Adipocyte (in vitro differentiated cells): ENCODE measurements around the gene ANKLE2.
A peak's percentile ranks its signal among the peaks of the same experiment; 100 is the strongest.
"Not testable (repeated sequence)": the region's sequence is repeated elsewhere in the genome, so short reads cannot be mapped to it uniquely, and the experiment has no call there.

ENCODE experiments used
- DNase-seq: peaks from one replicate; pipeline ENCODE4 v3.0.0-alpha.2; 2015; ENCODE audit warnings: low read depth
- H3K27me3 ChIP-seq: replicated peaks from 2 replicates; pipeline ENCODE4 v1.7.0; 2013; ENCODE audit warnings: mild to moderate bottlenecking, low read length, moderate library complexity; ENCODE audit not compliant: control insufficient read depth, insufficient read depth
- H3K36me3 ChIP-seq: 2 replicates; pipeline ENCODE4 v1.7.0; 2013; ENCODE audit warnings: low read length, mild to moderate bottlenecking, moderate library complexity; ENCODE audit not compliant: control insufficient read depth, insufficient read depth, severe bottlenecking
- H3K4me1 ChIP-seq: 2 replicates; pipeline ENCODE4 v1.7.0; 2013; ENCODE audit warnings: mild to moderate bottlenecking, low read length, moderate library complexity; ENCODE audit not compliant: control insufficient read depth, insufficient read depth
- H3K4me3 ChIP-seq: 2 replicates; pipeline ENCODE4 v1.7.0; 2013; ENCODE audit warnings: mild to moderate bottlenecking, low read length, moderate library complexity
- H3K9ac ChIP-seq: 2 replicates; pipeline ENCODE4 v1.7.0; 2013; ENCODE audit warnings: mild to moderate bottlenecking, low read length, moderate library complexity
- H3K9me3 ChIP-seq: 2 replicates; pipeline ENCODE4 v1.7.0; 2013; ENCODE audit warnings: mild to moderate bottlenecking, low read length, moderate library complexity; ENCODE audit not compliant: control insufficient read depth

The ANKLE2 gene

GRCh38 chr12:132700212-132700822 lies 61.3 kb downstream of the ANKLE2 start:
- peak; percentile 19 for DNase-seq
- Histone ChIP-seq H3K4me1 (peaks cover 13% of the 10 kb centered on the region), H3K27me3 (no peaks in the 10 kb centered on the region), H3K9me3 (no peaks in the 10 kb centered on the region), H3K9ac (no peak overlapping the region), H3K4me3 (no peak overlapping the region), H3K36me3 (peaks cover 25% of the 10 kb centered on the region)

- no peaks in the 10 kb centered on the region for H3K9me3 ChIP-seq
- no peak for DNase-seq
- no peaks in the 10 kb centered on the region for H3K27me3 ChIP-seq
- no peak overlapping the region for H3K4me3 ChIP-seq
- no peak overlapping the region for H3K9ac ChIP-seq
- H3K36me3 ChIP-seq = peaks cover 17% of the 10 kb centered on the region
- peaks cover 13% of the 10 kb centered on the region for H3K4me1 ChIP-seq
These were observed 63.3 kb downstream of the ANKLE2 start for GRCh38 chr12:132698341-132698740.

GRCh38 chr12:132695431-132695830 lies 66.2 kb downstream of the ANKLE2 start:
- Histone ChIP-seq H3K27me3 (no peaks in the 10 kb centered on the region), H3K4me1 (peaks cover 11% of the 10 kb centered on the region), H3K4me3 (no peak overlapping the region), H3K9ac (no peak overlapping the region), H3K36me3 (peaks cover 14% of the 10 kb centered on the region), H3K9me3 (no peaks in the 10 kb centered on the region)
- no peak for DNase-seq

GRCh38 chr12:132694888-132695287 lies 66.7 kb downstream of the ANKLE2 start:
- H3K27me3 ChIP-seq, DNase-seq, H3K4me1 ChIP-seq, H3K4me3 ChIP-seq, H3K9me3 ChIP-seq, H3K9ac ChIP-seq: not testable (repeated sequence)
- peaks cover 14% of the 10 kb centered on the region for H3K36me3 ChIP-seq

- not testable (repeated sequence) for H3K9me3 ChIP-seq, H3K36me3 ChIP-seq, H3K4me1 ChIP-seq, H3K27me3 ChIP-seq, H3K9ac ChIP-seq, H3K4me3 ChIP-seq, DNase-seq
These were observed 69.6 kb downstream of the ANKLE2 start for GRCh38 chr12:132692030-132692429.

- H3K9ac ChIP-seq = no peak overlapping the region
- DNase-seq = no peak
- H3K9me3 ChIP-seq = no peaks in the 10 kb centered on the region
- H3K36me3 ChIP-seq = peaks cover 4% of the 10 kb centered on the region
- H3K27me3 ChIP-seq = no peaks in the 10 kb centered on the region
- no peak overlapping the region for H3K4me3 ChIP-seq
- no peaks in the 10 kb centered on the region for H3K4me1 ChIP-seq
These were observed 71.5 kb downstream of the ANKLE2 start for GRCh38 chr12:132690112-132690511.

GRCh38 chr12:132689227-132689626 lies 72.4 kb downstream of the ANKLE2 start:
- no peak for DNase-seq
- Histone ChIP-seq H3K4me3 (peak overlapping the region; percentile 25), H3K27me3 (no peaks in the 10 kb centered on the region), H3K9ac (no peak overlapping the region), H3K9me3 (no peaks in the 10 kb centered on the region), H3K36me3 (peaks cover 4% of the 10 kb centered on the region), H3K4me1 (no peaks in the 10 kb centered on the region)

- Histone ChIP-seq H3K9me3 (no peaks in the 10 kb centered on the region), H3K27me3 (no peaks in the 10 kb centered on the region), H3K4me1 (no peaks in the 10 kb centered on the region), H3K4me3 (peak within 1 kb of the TSS; percentile 82), H3K36me3 (peaks cover 4% of the 10 kb centered on the region), H3K9ac (peak within 1 kb of the TSS; percentile 83)
- DNase-seq = peak; percentile 98
These were observed 74.1 kb downstream of the ANKLE2 start, which contains the start of the genes POLE and PXMP2 for GRCh38 chr12:132687211-132688164. POLE (minus strand) TSS chr12:132687342; CDS start chr12:132687315, 27 bp downstream. PXMP2 (plus strand) TSS chr12:132687587; CDS start chr12:132687671, 84 bp downstream.

- Histone ChIP-seq H3K4me3 (peak overlapping the region; percentile 82), H3K9me3 (no peaks in the 10 kb centered on the region), H3K4me1 (no peaks in the 10 kb centered on the region), H3K36me3 (peaks cover 4% of the 10 kb centered on the region), H3K27me3 (no peaks in the 10 kb centered on the region), H3K9ac (peak overlapping the region; percentile 74)
- no peak for DNase-seq
These were observed 74.8 kb downstream of the ANKLE2 start for GRCh38 chr12:132686825-132687210.

GRCh38 chr12:132685400-132685799 lies 76.2 kb downstream of the ANKLE2 start:
- Histone ChIP-seq H3K36me3 (no peaks in the 10 kb centered on the region), H3K4me1 (no peaks in the 10 kb centered on the region), H3K4me3 (no peak overlapping the region), H3K27me3 (no peaks in the 10 kb centered on the region), H3K9me3 (no peaks in the 10 kb centered on the region), H3K9ac (no peak overlapping the region)
- no peak for DNase-seq

GRCh38 chr12:132677492-132677891 lies 84.1 kb downstream of the ANKLE2 start:
- no peak for DNase-seq
- Histone ChIP-seq H3K36me3 (peaks cover 42% of the 10 kb centered on the region), H3K4me1 (no peaks in the 10 kb centered on the region), H3K27me3 (no peaks in the 10 kb centered on the region), H3K9ac (no peak overlapping the region), H3K9me3 (no peaks in the 10 kb centered on the region), H3K4me3 (no peak overlapping the region)
